ENCODE results near the gene RAP1GAP2.

DNA sequence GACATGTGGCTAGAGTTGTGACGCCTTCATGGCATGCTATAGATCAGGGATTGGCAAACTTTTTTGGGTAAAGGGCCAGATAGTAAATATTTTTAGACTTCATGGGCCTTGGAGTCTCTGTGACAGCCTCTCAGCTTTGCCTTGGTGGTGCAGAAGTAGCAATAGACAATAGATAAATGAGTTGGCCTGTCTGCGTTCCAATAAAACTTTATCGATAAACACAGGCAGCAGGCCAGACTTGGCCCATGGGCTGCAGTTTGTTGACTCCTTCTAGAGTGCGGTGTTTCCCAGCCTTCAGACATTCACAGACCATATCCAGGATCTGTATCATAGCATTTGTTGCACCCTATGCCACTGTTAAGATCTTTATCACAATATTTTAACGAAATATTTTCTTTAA is 190.7 kb downstream of the RAP1GAP2 start:
- TF ChIP-seq CTCF (conservative IDR thresholded peaks at IDR 0.05 in 1 of 2, IDR thresholded peaks at IDR 0.05 in 1 of 2; ENCODE audit: extremely low read depth in 1 of 2, insufficient read depth in 1 of 2, low read depth in 1 of 2, low read length in 2 of 2) (no peak), EZH2 (IDR thresholded peaks at IDR 0.05; ENCODE audit: borderline replicate concordance, low read length) (no peak)

All from mammary epithelial cell (primary cell).